Panc1 (cell line): ENCODE data around the gene SPRED2.

ENCODE experiments used
- CTCF ChIP-seq: fragments of 450-650 bp; IDR thresholded peaks from 2 replicates; pipeline ENCODE4 v1.5.1; 2017; ENCODE audit warnings: mild to moderate bottlenecking
- POLR2AphosphoS5 ChIP-seq: IDR thresholded peaks from 2 replicates; pipeline ENCODE4 v1.6.1; 2012; ENCODE audit warnings: mild to moderate bottlenecking, low read depth, low read length, moderate library complexity
- SIN3A ChIP-seq: IDR thresholded peaks from 2 replicates; pipeline ENCODE4 v1.6.1; 2012; ENCODE audit warnings: low read depth, mild to moderate bottlenecking, low read length, moderate library complexity, borderline replicate concordance; ENCODE audit not compliant: insufficient read depth
- TF ChIP-seq, protein P1 (sequence below), 2 experiments: IDR thresholded peaks; 2 replicates each; pipeline ENCODE4 v1.6.1; 2011 to 2012; ENCODE audit warnings: low read depth in 2 of 2, control low read depth in 1 of 2, low read length in 1 of 2, mild to moderate bottlenecking in 1 of 2, moderate library complexity in 1 of 2; ENCODE audit not compliant: insufficient read depth in 1 of 2

DNA sequence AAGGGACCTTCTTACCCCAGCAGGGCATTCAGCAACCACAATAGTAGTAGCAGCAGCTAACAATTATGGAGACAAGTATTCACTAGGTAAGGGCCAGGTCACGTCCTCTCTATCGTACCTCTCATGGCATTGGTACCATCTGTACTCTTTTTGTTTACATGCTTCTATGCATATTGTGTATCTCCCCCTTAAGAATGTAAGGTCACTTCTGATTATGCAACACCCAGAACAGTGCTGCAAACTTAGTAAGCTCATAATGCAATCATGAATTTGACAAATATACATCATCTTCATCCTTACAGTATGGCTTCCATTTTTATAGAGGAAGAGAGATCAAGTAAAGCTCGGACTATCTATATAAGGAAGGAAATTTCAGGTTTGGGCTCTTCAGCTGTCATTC, 46.1 kb downstream of the SPRED2 start:
- TF ChIP-seq CTCF (no peak), SIN3A (no peak), POLR2AphosphoS5 (no peak)
- TF ChIP-seq, protein P1, sequence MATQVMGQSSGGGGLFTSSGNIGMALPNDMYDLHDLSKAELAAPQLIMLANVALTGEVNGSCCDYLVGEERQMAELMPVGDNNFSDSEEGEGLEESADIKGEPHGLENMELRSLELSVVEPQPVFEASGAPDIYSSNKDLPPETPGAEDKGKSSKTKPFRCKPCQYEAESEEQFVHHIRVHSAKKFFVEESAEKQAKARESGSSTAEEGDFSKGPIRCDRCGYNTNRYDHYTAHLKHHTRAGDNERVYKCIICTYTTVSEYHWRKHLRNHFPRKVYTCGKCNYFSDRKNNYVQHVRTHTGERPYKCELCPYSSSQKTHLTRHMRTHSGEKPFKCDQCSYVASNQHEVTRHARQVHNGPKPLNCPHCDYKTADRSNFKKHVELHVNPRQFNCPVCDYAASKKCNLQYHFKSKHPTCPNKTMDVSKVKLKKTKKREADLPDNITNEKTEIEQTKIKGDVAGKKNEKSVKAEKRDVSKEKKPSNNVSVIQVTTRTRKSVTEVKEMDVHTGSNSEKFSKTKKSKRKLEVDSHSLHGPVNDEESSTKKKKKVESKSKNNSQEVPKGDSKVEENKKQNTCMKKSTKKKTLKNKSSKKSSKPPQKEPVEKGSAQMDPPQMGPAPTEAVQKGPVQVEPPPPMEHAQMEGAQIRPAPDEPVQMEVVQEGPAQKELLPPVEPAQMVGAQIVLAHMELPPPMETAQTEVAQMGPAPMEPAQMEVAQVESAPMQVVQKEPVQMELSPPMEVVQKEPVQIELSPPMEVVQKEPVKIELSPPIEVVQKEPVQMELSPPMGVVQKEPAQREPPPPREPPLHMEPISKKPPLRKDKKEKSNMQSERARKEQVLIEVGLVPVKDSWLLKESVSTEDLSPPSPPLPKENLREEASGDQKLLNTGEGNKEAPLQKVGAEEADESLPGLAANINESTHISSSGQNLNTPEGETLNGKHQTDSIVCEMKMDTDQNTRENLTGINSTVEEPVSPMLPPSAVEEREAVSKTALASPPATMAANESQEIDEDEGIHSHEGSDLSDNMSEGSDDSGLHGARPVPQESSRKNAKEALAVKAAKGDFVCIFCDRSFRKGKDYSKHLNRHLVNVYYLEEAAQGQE (IDR thresholded peaks at IDR 0.05; ENCODE audit: insufficient read depth in 1 of 2, low read depth in 2 of 2, low read length in 1 of 2) = no peak
